Esophagus muscularis mucosa (tissue), 4 donors: Measurements from ENCODE around the gene DNAL1. TPM values are rescaled to one million over a fixed set of nuclear protein-coding genes. Genes with fewer than 3 reads are reported as not detected.

Experiments
- DNase-seq: peaks from one replicate; pipeline ENCODE4 v3.0.0-alpha.2; 2017; ENCODE audit errors: extremely low spot score
- H3K27ac ChIP-seq, 4 donors: fragments of 200-600 bp; sonication (generic); replicated peaks in 1 of 4; 1 replicate in 3 of 4; 2 replicates in 1 of 4; pipeline ENCODE4 v1.5.1; 2016 to 2019; ENCODE audit warnings: mild to moderate bottlenecking in 1 of 4
- H3K27me3 ChIP-seq, 4 donors: fragments of 200-600 bp; sonication (generic); one replicate each; pipeline versions ENCODE4 v1.5.1 to v1.6.0; 2016 to 2019
- H3K36me3 ChIP-seq, 4 donors: fragments of 200-600 bp; sonication (generic); one replicate each; pipeline ENCODE4 v1.5.1; 2016 to 2019
- H3K4me1 ChIP-seq, 4 donors: fragments of 200-600 bp; sonication (generic); one replicate each; pipeline ENCODE4 v1.5.1; 2016 to 2019
- H3K4me3 ChIP-seq, 4 donors: fragments of 200-600 bp; sonication (generic); 1 replicate in 2 of 4; 2 replicates in 2 of 4; pipeline ENCODE4 v1.5.1; 2016 to 2019; ENCODE audit warnings: mild to moderate bottlenecking in 4 of 4, moderate library complexity in 1 of 4
- H3K9me3 ChIP-seq, 4 donors: fragments of 200-600 bp; sonication (generic); 1 replicate in 3 of 4; 2 replicates in 1 of 4; pipeline ENCODE4 v1.5.1; 2016 to 2019
- CTCF ChIP-seq, 3 experiments: fragments of 200-600 bp in 2 of 3; fragments of 450-650 bp in 1 of 3; sonication (generic) in 2 of 3; IDR thresholded peaks; one replicate each; pipeline ENCODE4 v1.5.1; 2017 to 2019; ENCODE audit warnings: antibody characterized with exemption in 3 of 3, mild to moderate bottlenecking in 2 of 3, moderate library complexity in 1 of 3
- EP300 ChIP-seq: sonication (generic); formaldehyde crosslinking; IDR thresholded peaks from one replicate; pipeline ENCODE4 v1.6.1; 2017; ENCODE audit warnings: antibody characterized with exemption
- POLR2A ChIP-seq: fragments of 450-650 bp; IDR thresholded peaks from one replicate; pipeline ENCODE4 v1.6.1; 2017; ENCODE audit warnings: antibody characterized with exemption, moderate library complexity, mild to moderate bottlenecking, low read depth
- POLR2AphosphoS5 ChIP-seq, 2 donors: sonication (generic); formaldehyde crosslinking; IDR thresholded peaks; one replicate each; pipeline ENCODE4 v1.6.1; 2017; ENCODE audit warnings: antibody characterized with exemption in 2 of 2
- WGBS: methylation state at CpG from one replicate; pipeline ENCODE4 v1.1.5; 2018; 5-methylcytosine and 5-hydroxymethylcytosine counted together
- intact Hi-C: fragments of 100-400 bp; cut with DNase I; formaldehyde crosslinking; loops from one replicate; pipeline ENCODE4 v1.15.1; 2023
- total RNA-seq, 4 donors: library from RNA; depleted of rRNA; stranded (reverse); fragments of >200 nt; gene quantifications; one replicate each; pipeline versions ENCODE4 v1.1.0 to v1.2.1, GENCODE V29; 2016

DNAL1 gene
- total RNA-seq, 4 donors from 2014 or later = 6.2 to 13.7 (median 10.4) TPM

DNA sequence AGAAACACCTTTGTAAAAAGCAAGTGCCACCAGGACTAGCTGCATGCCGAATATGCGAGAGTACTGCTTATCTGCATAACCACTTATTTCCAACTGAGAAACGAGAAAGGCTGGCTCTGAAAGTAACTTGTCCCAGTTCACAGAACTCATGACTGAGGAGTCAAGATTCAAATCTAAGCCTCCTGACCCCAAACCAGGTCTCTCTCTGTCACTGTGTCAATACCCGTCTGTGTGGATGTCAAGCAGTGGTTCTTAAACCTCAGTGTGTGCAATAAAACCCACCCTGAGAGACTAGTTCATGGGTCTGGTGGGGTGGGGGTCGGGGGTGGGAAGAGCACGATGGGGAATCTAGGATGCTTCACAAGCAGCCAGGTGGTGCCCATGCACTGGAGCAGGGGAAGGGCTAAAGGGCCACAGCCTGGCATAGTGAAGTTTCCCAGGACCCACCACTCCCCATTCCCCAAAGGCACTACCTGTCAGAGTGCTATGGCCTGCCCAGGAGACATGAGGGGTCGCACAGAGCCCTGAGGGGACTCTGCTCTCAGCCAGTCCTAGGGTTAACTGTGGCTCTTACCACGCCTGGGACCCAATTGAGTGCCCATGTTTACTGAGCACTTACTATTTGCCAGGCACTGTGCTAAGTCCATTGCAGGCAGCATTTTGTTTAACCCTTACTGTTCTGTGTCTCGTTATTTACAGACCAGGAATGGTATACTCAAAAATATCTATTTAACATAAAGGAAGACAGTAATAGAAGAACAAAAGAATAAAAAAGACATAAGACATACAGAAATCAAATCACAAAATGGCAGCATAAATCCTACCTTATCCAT lies 102.8 kb downstream of the DNAL1 start:
- H3K9me3 ChIP-seq = no peaks in the 10 kb centered on the region
- no peak overlapping the region for H3K4me3 ChIP-seq
- peaks cover 98 to 100% (median 100%) of the 10 kb centered on the region in 4 donors for H3K4me1 ChIP-seq
- no peaks in the 10 kb centered on the region for H3K27me3 ChIP-seq
- H3K27ac ChIP-seq = peak overlapping the region; percentile 84 to 98 (median 86)
- intact Hi-C loops = no loop called here
- 67% methylated on average over 9 of the region's 9 CpGs for WGBS
- TF ChIP-seq CTCF (IDR thresholded peaks at IDR 0.05) (no peak), POLR2A (no peak), EP300 (no peak), POLR2AphosphoS5 (IDR thresholded peaks at IDR 0.05) (no peak)
- DNase-seq = no peak
- H3K36me3 ChIP-seq = no peaks in the 10 kb centered on the region

DNA sequence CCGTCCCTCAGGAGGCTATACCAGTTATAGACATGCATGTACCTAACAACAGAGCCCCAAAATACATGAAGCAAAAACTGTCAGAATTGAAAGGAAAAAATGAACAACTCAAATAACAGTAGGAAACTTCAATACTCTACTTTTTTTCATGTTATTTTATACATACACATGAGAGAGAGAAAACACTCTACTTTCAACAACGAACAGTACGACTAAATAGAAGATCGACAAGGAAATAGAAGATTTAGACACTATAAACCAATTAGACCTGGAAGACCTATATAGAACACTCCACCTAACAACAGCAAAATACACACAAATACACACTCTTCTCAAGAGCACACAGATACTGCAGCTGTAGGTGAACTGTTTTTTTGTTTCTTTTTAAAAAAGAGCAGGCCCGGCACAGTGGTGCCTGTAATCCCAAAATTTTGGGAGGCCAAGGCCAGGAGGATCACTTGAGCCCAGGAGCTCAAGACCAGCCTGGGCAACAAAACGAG lies 104.1 kb downstream of the DNAL1 start:
- H3K36me3 ChIP-seq = no peaks in the 10 kb centered on the region
- DNase-seq = no peak
- H3K27me3 ChIP-seq = no peaks in the 10 kb centered on the region
- H3K9me3 ChIP-seq = no peaks in the 10 kb centered on the region
- peak overlapping the region; percentile 98 to 100 (median 99) for H3K27ac ChIP-seq
- intact Hi-C loops = no loop called here
- peaks cover 98 to 100% (median 100%) of the 10 kb centered on the region in 4 donors for H3K4me1 ChIP-seq
- WGBS = 63% methylated on average over 6 of the region's 6 CpGs
- TF ChIP-seq POLR2A (no peak), CTCF (IDR thresholded peaks at IDR 0.05) (no peak), POLR2AphosphoS5 (IDR thresholded peaks at IDR 0.05) (no peak), EP300 (no peak)
- H3K4me3 ChIP-seq = no peak overlapping the region

GRCh38 chr14:73749706-73750530 lies 105.1 kb downstream of the DNAL1 start:
- 36% methylated on average over 9 of the region's 11 CpGs for WGBS
- intact Hi-C loops = no loop called here
- H3K36me3 ChIP-seq = no peaks in the 10 kb centered on the region
- H3K27me3 ChIP-seq = no peaks in the 10 kb centered on the region
- TF ChIP-seq EP300 = no peak
- TF ChIP-seq POLR2AphosphoS5 (IDR thresholded peaks at IDR 0.05) = no peak
- TF ChIP-seq CTCF (IDR thresholded peaks at IDR 0.05) = no peak
- TF ChIP-seq POLR2A = no peak
- peak overlapping the region; percentile 98 to 100 (median 99) for H3K27ac ChIP-seq
- H3K9me3 ChIP-seq = no peaks in the 10 kb centered on the region
- no peak for DNase-seq
- peaks cover 98 to 100% (median 100%) of the 10 kb centered on the region in 4 donors for H3K4me1 ChIP-seq
- H3K4me3 ChIP-seq = no peak overlapping the region

DNA sequence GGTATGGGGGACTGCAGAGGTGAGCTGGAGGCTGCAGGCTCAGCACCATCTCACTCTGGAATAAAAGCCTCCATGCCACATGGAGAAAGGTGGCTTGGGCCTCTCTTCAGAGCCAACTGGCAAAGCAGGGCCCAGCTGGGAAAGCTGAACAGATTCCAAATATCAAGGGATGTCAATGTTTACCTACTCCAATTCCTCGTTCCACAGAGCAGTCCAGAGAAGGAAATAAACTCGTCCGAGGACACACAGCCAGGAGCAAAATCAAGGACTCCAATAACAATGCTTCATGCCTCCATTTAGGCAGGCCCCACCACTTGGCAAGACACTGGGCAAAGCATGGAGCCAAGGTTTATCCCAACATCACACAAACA lies 105.7 kb downstream of the DNAL1 start:
- TF ChIP-seq CTCF (IDR thresholded peaks at IDR 0.05) = no peak
- no peak for TF ChIP-seq EP300
- TF ChIP-seq POLR2A = no peak
- TF ChIP-seq POLR2AphosphoS5 (IDR thresholded peaks at IDR 0.05) = no peak
- DNase-seq = no peak
- H3K27me3 ChIP-seq = no peaks in the 10 kb centered on the region
- H3K4me3 ChIP-seq = no peak overlapping the region
- H3K36me3 ChIP-seq = no peaks in the 10 kb centered on the region
- WGBS = 33% methylated on average over 3 of the region's 3 CpGs
- intact Hi-C loops = no loop called here
- H3K4me1 ChIP-seq = peaks cover 98 to 100% (median 100%) of the 10 kb centered on the region in 4 donors
- H3K9me3 ChIP-seq = no peaks in the 10 kb centered on the region
- H3K27ac ChIP-seq = peak overlapping the region; percentile 98 to 100 (median 99)
